NCI-H524 treated with DMSO at 0.1 percent for 48 hours (cell line): Measurements from ENCODE around the gene MYH10.

Experiments
- DNase-seq: peaks from one replicate; lab custom pipeline; 2025; lab: John Stamatoyannopoulos, UW

The MYH10 gene

DNA sequence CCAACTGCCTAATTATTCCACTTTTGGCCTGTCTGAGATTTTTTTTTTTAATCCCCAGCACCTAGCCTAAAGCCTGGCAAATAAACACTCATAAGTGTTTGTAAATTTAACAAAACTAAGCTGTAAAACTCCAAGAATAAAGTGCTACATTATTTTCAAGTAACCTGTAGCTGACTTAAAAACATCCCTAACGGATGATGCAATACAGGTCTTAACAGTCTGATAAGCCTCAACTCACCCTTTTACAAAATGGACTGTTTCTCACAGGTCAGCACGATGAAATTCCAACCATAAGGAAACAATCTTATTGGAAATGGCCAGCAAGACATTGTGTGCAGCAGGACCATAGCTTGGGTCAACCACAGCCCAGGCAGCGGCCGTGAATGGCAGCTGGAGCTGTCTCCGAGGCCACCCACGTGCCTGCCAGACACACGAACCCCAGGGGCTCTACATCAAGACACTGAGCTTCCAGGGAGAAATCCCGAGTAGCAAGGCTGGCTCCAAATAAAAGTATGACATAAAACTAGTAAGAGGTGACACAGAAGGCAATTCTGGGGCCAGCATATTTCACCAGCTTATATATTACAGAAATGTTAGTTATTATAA, 135.9 kb downstream of the MYH10 start:
- no peak for DNase-seq

- DNase-seq, result no peak
Observed at GRCh38 chr17:8494021-8494420, 136.5 kb downstream of the MYH10 start.

DNA sequence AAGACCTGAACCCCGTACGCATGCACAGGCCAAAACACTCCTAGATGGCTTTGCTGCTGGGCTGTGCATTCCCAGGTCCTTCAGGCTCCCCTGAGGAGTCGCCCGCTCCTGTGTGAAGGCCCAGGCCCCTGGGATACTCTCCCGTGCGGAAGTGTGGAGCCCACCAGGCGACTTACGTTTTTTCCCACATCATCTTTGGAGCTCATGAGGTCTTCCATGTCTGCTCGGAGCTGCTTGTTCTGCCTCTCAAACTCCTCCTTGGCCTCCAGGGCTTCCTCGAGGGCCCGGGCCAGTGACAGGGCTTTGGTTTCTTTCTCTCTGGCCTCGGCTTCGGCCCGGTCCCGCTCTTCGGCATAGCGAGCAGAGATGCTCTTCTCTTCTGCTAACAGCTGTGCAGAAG, 138.4 kb downstream of the MYH10 start:
- DNase-seq, result no peak

DNA sequence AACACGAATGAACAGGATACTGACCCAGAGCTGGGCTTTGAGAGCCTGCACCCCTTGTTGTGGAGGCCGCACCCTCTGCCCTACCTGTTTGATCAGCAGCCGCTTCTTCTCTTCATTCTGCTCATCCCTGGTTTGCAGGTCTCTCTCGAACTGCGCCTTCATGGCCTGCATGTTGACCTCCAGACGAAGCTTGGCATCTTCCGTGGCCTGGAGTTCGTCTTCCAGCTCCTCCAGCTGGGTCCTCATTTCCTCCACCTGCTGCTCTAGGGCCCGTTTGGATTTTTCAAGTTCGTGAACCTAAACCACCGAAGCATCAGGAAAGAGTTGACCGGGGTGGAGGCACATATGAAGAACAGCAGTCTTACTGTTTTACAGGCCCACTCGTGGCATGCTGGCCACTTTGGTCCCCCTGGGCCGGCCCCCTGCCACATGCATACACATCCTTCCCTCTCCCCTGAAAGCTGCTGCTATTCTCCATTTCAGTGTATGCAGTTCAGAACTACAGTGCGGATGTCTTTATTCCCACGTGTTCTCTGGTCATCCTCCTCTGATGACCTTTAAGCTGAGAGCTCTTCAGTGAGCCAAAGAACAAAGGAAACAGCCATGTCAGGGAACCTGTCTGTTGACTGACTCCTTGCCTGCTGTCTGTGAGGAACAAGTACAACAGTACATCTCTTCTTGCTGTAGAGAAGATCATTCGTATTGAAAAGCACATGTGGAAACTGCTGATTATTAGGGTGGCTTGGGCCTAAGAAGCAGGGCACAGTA, 140.1 kb downstream of the MYH10 start:
- DNase-seq, result no peak

DNA sequence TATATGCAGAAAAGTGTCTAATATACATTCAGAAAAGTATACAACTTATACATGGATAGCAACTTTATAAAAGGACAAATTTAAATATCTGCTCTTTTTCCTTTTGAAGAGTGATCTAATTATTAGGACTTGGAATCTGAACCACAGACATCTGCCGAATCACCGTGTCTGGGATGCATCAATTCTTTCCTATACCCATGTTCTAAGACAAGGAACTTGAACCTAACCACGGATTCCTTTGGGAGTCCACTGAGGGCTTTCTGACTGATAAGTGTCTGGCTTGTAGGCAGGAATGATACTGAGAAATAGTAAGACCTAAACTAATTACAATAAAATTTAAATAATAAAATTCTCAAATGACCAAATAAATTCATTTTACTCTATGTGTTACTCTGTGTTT, 140.7 kb downstream of the MYH10 start:
- DNase-seq, result no peak

GRCh38 chr17:8488901-8489300, 141.6 kb downstream of the MYH10 start:
- DNase-seq, result no peak

DNA sequence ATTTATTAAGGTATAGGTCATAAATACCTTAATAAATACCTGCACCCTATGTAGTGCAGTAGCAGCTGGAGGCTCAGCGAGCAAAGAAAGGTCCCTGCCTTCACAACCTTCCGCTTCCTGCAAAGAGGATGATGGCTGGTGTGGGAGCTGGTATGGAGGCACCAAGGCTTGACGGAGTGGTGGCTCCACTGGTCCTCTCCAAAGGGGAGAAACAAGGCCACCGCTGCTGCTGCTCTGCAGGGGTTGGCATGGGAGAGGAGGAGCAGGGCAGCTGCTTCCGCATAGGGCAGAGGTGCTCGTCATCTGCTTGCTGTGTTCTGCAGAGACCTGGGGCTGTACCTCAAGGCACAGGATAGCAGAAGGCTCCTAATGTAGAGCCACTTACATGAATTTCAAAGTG, 142.0 kb downstream of the MYH10 start:
- DNase-seq, result no peak

- DNase-seq, result no peak
Observed at GRCh38 chr17:8487743-8488142, 142.8 kb downstream of the MYH10 start.

DNA sequence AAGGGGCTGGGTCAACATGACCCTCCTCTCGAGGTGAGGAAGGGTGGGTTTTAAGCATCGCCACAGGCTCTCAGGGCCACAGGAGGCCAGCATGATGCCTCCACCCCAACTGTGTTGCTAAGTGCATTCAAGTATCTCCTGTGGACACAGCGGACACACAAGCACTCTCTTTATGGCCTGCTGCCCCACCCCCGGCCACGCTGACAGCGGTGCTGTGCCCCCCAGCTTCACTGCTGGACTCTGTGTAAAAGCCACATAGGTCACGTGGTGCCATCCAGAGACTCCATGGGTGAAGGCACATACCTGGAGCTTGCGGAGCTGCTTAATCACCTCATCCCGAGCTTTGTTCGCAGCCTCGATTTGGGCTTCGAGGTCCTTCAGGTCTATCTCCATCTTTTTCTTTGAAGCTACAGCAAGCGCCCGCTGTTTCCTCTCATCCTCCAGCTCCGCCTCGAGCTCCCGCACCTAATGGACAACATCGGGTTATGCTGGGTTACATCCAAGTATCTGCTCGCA, 143.3 kb downstream of the MYH10 start:
- DNase-seq, result no peak

- DNase-seq, result no peak
Observed at GRCh38 chr17:8485491-8485890, 145.0 kb downstream of the MYH10 start.

- no peak for DNase-seq
Observed at GRCh38 chr17:8484465-8484864, 146.1 kb downstream of the MYH10 start.

DNA sequence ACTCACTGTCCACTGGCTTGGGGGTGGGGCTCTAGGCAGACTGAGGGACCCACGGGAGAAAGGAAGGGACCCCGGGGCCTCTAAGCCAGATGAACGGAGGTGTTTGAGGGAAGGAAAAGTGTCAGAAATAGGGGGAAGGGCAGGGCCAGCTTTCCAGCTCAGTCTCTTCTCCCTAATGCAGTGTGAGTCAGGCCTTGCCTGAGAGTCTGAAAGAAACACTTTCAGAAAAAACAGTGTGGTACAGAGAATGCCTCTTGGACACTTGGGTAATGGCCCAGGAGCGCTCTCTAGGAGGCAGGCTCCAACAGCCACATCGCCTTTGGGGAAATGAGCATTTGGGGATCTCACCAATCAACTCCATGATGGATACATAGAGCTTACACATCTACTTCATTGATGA, 148.0 kb downstream of the MYH10 start:
- DNase-seq, result no peak

GRCh38 chr17:8481703-8482102, 148.8 kb downstream of the MYH10 start:
- DNase-seq, result no peak

- no peak for DNase-seq
Observed at GRCh38 chr17:8481089-8481488, 149.4 kb downstream of the MYH10 start.

DNA sequence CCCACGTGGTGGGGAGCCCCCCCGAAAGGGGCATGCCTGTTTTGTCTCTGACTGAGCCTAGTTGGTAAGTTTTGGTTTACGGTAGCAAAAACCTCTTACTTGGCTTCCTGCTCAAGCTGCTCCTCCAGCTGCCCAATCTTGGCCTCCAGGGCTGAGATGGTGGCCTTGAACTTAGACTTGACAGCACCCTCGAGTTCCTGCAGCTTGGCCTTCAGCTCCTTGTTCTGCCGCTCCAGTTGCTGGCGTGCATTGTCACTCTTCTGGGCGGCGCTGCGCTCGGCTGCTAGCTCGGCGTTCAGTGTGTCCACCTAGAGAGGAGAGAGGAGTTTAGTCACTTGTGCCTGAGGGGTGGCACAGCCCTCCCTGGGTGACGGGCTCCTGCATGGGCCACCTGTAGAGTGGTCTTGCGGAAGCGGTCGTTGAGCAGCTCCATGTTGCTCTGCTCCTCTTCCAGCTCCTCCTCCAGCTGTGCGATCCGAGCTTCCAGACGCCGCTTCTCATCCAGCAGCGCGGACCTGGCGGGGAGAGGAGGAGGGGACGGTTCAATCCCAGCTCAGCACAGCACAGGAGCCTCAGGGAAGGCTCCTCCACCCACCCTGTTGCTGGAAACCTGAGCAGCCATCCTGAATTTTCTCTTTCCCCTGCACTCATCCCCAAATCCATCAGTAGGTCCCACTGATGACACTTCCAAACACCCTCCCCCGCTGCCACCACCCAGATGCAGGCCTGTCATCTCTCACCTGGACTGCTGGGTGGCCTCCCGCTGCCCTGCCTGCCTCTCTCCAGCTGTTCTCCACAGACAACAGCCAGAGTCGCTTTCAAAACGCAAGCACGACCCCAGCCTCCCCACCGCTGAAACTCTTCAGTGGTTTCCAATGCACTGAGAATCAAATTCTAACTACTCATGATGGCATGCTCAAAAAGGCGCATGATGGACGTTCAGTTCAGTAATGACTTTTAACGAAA, 150.2 kb downstream of the MYH10 start:
- DNase-seq, result no peak

DNA sequence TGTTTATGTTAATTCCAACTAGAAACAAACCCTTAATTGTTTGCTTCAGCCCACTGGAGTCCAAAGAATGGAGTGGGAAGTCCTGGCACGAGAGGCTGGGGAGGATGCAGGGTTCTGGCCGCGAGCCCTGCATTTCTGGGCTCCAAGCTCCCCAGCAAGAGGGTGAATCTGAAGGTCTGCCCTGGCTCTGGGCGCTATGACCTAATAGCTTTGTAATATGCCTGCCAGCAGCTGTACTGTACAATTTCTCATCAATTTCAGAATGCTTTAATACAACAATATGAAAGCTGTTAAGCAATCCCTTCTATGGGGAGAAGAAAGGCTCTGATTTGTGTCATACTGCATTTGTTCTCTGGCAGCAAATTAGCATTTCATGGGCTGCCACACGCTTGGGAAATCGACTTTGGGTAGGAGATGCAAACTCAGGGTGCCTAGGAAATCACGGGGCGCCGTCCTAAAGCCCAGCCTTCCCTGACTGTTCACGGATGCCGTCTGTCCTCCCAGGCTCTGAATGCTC, 151.0 kb downstream of the MYH10 start:
- no peak for DNase-seq

DNA sequence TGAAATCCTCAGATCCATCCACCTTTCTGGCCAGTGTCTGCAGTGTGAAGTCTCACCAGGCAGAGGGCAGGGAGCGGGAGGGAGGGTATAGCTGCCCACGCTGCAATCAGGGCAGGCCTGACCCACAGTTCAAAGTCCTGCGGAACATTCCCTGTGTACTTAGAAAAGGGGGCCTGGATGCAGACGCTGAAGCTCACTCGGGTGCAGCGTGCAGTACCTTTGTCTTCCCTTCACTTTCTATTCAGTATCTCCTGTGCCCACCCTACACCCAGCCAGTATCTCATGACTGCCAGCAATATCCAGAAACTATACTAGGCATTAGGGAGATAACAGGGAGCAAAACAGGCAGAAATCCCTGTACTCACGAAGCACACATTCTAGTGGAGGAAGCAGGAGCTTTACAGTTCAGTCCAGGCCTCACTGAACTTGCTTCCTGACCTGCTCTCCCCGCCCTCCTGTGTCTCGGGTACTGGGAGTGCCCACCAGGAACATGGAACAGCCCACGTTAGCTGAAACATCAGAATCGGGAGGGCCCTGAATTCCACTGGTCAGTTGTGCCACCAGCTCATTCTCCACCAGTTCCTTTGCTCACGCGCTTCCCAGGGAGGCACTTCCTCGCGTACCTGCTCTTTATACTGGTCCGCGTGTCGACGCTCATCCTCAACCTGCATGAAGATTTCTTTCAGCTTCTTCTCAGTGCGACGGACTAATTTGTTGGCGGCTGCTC, 152.6 kb downstream of the MYH10 start:
- DNase-seq, result no peak

DNA sequence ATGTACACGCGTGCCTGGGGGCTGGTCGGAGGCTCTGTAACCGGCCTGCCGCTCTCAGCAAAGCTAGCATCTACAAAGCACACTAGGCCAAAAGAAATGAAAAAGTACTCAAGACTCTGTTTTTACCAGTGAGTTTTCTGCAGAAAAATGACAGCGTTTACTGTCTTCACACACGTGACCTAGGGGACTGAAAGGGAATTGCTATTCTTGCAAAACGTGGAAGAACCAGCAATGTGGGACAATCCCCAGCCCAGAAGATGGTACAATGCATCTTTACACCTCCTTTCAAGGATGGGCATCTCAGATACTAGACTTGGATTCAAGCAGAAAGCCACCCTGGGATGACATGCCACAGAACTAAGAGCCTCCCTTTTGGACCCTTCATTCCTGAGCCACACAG, 153.4 kb downstream of the MYH10 start:
- no peak for DNase-seq

- DNase-seq, result no peak
Observed at GRCh38 chr17:8476741-8477140, 153.8 kb downstream of the MYH10 start.

GRCh38 chr17:8475781-8476180, 154.7 kb downstream of the MYH10 start:
- no peak for DNase-seq

- no peak for DNase-seq
Observed at GRCh38 chr17:8475227-8475626, 155.3 kb downstream of the MYH10 start.

DNA sequence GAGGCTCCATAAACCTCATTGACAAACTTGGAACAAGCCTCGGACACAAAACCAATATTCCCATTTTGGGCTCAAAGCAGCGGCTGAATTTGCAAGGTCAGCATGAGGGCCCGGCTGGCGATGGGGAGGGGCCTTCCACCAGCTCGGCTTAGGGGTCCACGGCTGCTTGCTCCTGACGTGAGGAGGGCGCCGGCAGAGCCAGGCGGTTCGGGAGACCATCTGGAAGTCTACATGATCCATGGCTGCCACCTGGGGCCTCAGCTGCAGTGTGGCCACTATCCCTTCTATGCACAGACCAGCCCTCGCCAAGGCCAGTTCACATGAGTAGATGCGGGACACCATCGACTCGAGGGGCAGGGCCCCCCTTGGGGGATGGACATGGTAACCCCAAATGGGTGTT, 155.7 kb downstream of the MYH10 start:
- no peak for DNase-seq
